ENCODE data around the gene ZNF200.
"Not testable (repeated sequence)": the region's sequence is repeated elsewhere in the genome, so short reads cannot be mapped to it uniquely, and the experiment has no call there.

The ZNF200 gene

GRCh38 chr16:3198334-3199072, 36.5 kb downstream of the ZNF200 start:
- H3K36me3 ChIP-seq (ENCODE audit: control insufficient read depth, insufficient read depth, low read length) = no peaks in the 10 kb centered on the region
- no peaks in the 10 kb centered on the region; the same call in 1 of the 2 replicates for H3K4me1 ChIP-seq (ENCODE audit: control insufficient read depth, insufficient read depth, low read length)
- no peak for DNase-seq (ENCODE audit: low read depth, low spot score)
- H3K27me3 ChIP-seq (ENCODE audit: control insufficient read depth, insufficient read depth, low read length) = no peaks in the 10 kb centered on the region
- H3K27ac ChIP-seq (ENCODE audit: low read length) = no peak overlapping the region
- no peak overlapping the region for H3K4me3 ChIP-seq (ENCODE audit: low read length)
- WGBS (ENCODE audit: insufficient coverage, insufficient read length) = no CpG with 5 or more reads among the region's 13 CpGs
- H3K9me3 ChIP-seq (ENCODE audit: control insufficient read depth, insufficient read depth, low read length) = no peaks in the 10 kb centered on the region

GRCh38 chr16:3197694-3198333, 37.1 kb downstream of the ZNF200 start:
- H3K27me3 ChIP-seq (ENCODE audit: control insufficient read depth, insufficient read depth, low read length); H3K4me3 ChIP-seq (ENCODE audit: low read length); H3K36me3 ChIP-seq (ENCODE audit: control insufficient read depth, insufficient read depth, low read length); H3K9me3 ChIP-seq (ENCODE audit: control insufficient read depth, insufficient read depth, low read length); H3K27ac ChIP-seq (ENCODE audit: low read length); H3K4me1 ChIP-seq (ENCODE audit: control insufficient read depth, insufficient read depth, low read length); DNase-seq (ENCODE audit: low read depth, low spot score): not testable (repeated sequence)
- no CpG with 5 or more reads among the region's 3 CpGs for WGBS (ENCODE audit: insufficient coverage, insufficient read length)

GRCh38 chr16:3195975-3196374, 39.0 kb downstream of the ZNF200 start:
- no peaks in the 10 kb centered on the region for H3K36me3 ChIP-seq (ENCODE audit: control insufficient read depth, insufficient read depth, low read length)
- H3K27me3 ChIP-seq (ENCODE audit: control insufficient read depth, insufficient read depth, low read length) = no peaks in the 10 kb centered on the region; the same call in 1 of the 2 replicates
- DNase-seq (ENCODE audit: low read depth, low spot score) = no peak
- no peak overlapping the region for H3K27ac ChIP-seq (ENCODE audit: low read length)
- no peaks in the 10 kb centered on the region for H3K9me3 ChIP-seq (ENCODE audit: control insufficient read depth, insufficient read depth, low read length)
- 100% methylated on average over 2 of the region's 10 CpGs for WGBS (ENCODE audit: insufficient coverage, insufficient read length)
- H3K4me1 ChIP-seq (ENCODE audit: control insufficient read depth, insufficient read depth, low read length) = no peaks in the 10 kb centered on the region; the same call in 1 of the 2 replicates
- H3K4me3 ChIP-seq (ENCODE audit: low read length) = no peak overlapping the region

- no peak for DNase-seq (ENCODE audit: low read depth, low spot score)
- no peaks in the 10 kb centered on the region for H3K36me3 ChIP-seq (ENCODE audit: control insufficient read depth, insufficient read depth, low read length)
- H3K4me3 ChIP-seq (ENCODE audit: low read length) = no peak overlapping the region
- H3K9me3 ChIP-seq (ENCODE audit: control insufficient read depth, insufficient read depth, low read length) = no peaks in the 10 kb centered on the region
- peaks cover 2% of the 10 kb centered on the region; the same call in 1 of the 2 replicates for H3K4me1 ChIP-seq (ENCODE audit: control insufficient read depth, insufficient read depth, low read length)
- WGBS (ENCODE audit: insufficient coverage, insufficient read length) = no CpG with 5 or more reads among the region's 20 CpGs
- H3K27ac ChIP-seq (ENCODE audit: low read length) = no peak overlapping the region
- peaks cover 7% of the 10 kb centered on the region for H3K27me3 ChIP-seq (ENCODE audit: control insufficient read depth, insufficient read depth, low read length)
Measured at GRCh38 chr16:3194792-3195191, 40.2 kb downstream of the ZNF200 start.

GRCh38 chr16:3193221-3194212, 41.4 kb downstream of the ZNF200 start:
- no peak for DNase-seq (ENCODE audit: low read depth, low spot score)
- Histone ChIP-seq H3K36me3 (ENCODE audit: control insufficient read depth, insufficient read depth, low read length) (no peaks in the 10 kb centered on the region), H3K4me1 (ENCODE audit: control insufficient read depth, insufficient read depth, low read length) (peaks cover 2% of the 10 kb centered on the region; the same call in 1 of the 2 replicates), H3K4me3 (ENCODE audit: low read length) (no peak overlapping the region), H3K9me3 (ENCODE audit: control insufficient read depth, insufficient read depth, low read length) (no peaks in the 10 kb centered on the region), H3K27ac (ENCODE audit: low read length) (no peak overlapping the region), H3K27me3 (ENCODE audit: control insufficient read depth, insufficient read depth, low read length) (peaks cover 7% of the 10 kb centered on the region)
- no CpG with 5 or more reads among the region's 49 CpGs for WGBS (ENCODE audit: insufficient coverage, insufficient read length)

GRCh38 chr16:3192476-3193019, 42.4 kb downstream of the ZNF200 start:
- peaks cover 7% of the 10 kb centered on the region for H3K27me3 ChIP-seq (ENCODE audit: control insufficient read depth, insufficient read depth, low read length)
- DNase-seq (ENCODE audit: low read depth, low spot score) = no peak
- H3K27ac ChIP-seq (ENCODE audit: low read length) = no peak overlapping the region
- H3K36me3 ChIP-seq (ENCODE audit: control insufficient read depth, insufficient read depth, low read length) = no peaks in the 10 kb centered on the region
- no peaks in the 10 kb centered on the region for H3K9me3 ChIP-seq (ENCODE audit: control insufficient read depth, insufficient read depth, low read length)
- no peak overlapping the region for H3K4me3 ChIP-seq (ENCODE audit: low read length)
- WGBS (ENCODE audit: insufficient coverage, insufficient read length) = no CpG with 5 or more reads among the region's 36 CpGs
- peaks cover 2% of the 10 kb centered on the region; the same call in 1 of the 2 replicates for H3K4me1 ChIP-seq (ENCODE audit: control insufficient read depth, insufficient read depth, low read length)

- no peaks in the 10 kb centered on the region for H3K9me3 ChIP-seq (ENCODE audit: control insufficient read depth, insufficient read depth, low read length)
- DNase-seq (ENCODE audit: low read depth, low spot score) = no peak
- no CpG with 5 or more reads among the region's 16 CpGs for WGBS (ENCODE audit: insufficient coverage, insufficient read length)
- peaks cover 7% of the 10 kb centered on the region for H3K27me3 ChIP-seq (ENCODE audit: control insufficient read depth, insufficient read depth, low read length)
- peaks cover 2% of the 10 kb centered on the region; the same call in 1 of the 2 replicates for H3K4me1 ChIP-seq (ENCODE audit: control insufficient read depth, insufficient read depth, low read length)
- peak overlapping the region; percentile 57; the same call in 1 of the 2 replicates for H3K4me3 ChIP-seq (ENCODE audit: low read length)
- no peaks in the 10 kb centered on the region for H3K36me3 ChIP-seq (ENCODE audit: control insufficient read depth, insufficient read depth, low read length)
- no peak overlapping the region for H3K27ac ChIP-seq (ENCODE audit: low read length)
Measured at GRCh38 chr16:3190949-3191353, 44.0 kb downstream of the ZNF200 start.

- no CpG with 5 or more reads among the region's 11 CpGs for WGBS (ENCODE audit: insufficient coverage, insufficient read length)
- Histone ChIP-seq H3K9me3 (ENCODE audit: control insufficient read depth, insufficient read depth, low read length) (no peaks in the 10 kb centered on the region), H3K27me3 (ENCODE audit: control insufficient read depth, insufficient read depth, low read length) (peaks cover 7% of the 10 kb centered on the region), H3K4me3 (ENCODE audit: low read length) (peak overlapping the region; percentile 70; the same call in 1 of the 2 replicates), H3K4me1 (ENCODE audit: control insufficient read depth, insufficient read depth, low read length) (peaks cover 2% of the 10 kb centered on the region; the same call in 1 of the 2 replicates), H3K36me3 (ENCODE audit: control insufficient read depth, insufficient read depth, low read length) (no peaks in the 10 kb centered on the region), H3K27ac (ENCODE audit: low read length) (no peak overlapping the region)
- no peak for DNase-seq (ENCODE audit: low read depth, low spot score)
Measured at GRCh38 chr16:3189869-3190268, 45.1 kb downstream of the ZNF200 start.

GRCh38 chr16:3188925-3189825, 45.8 kb downstream of the ZNF200 start:
- peaks cover 7% of the 10 kb centered on the region for H3K27me3 ChIP-seq (ENCODE audit: control insufficient read depth, insufficient read depth, low read length)
- H3K4me1 ChIP-seq (ENCODE audit: control insufficient read depth, insufficient read depth, low read length) = 0 out of 2 replicates have a peak, but pooled peaks cover 2% of the 10 kb centered on the region
- DNase-seq (ENCODE audit: low read depth, low spot score) = no peak
- H3K4me3 ChIP-seq (ENCODE audit: low read length) = peak overlapping the region; percentile 70; the same call in 1 of the 2 replicates
- H3K36me3 ChIP-seq (ENCODE audit: control insufficient read depth, insufficient read depth, low read length) = no peaks in the 10 kb centered on the region
- no peaks in the 10 kb centered on the region for H3K9me3 ChIP-seq (ENCODE audit: control insufficient read depth, insufficient read depth, low read length)
- no CpG with 5 or more reads among the region's 61 CpGs for WGBS (ENCODE audit: insufficient coverage, insufficient read length)
- H3K27ac ChIP-seq (ENCODE audit: low read length) = no peak overlapping the region

Measured in iPS DF 6.9 (cell line).